Measurements from ENCODE around the gene POLA1. TPM values are rescaled to one million over a fixed set of nuclear protein-coding genes. Genes with fewer than 3 reads are reported as not detected.

POLA1 gene
- total RNA-seq, 4 donors from 2014 or later = 5.7 to 13.9 (median 9.9) TPM

- TF ChIP-seq CTCF (IDR thresholded peaks at IDR 0.05) = no peak
- no peak for ATAC-seq (ENCODE audit: low FRiP score)
- no peak for DNase-seq (ENCODE audit: low spot score)
Observed at GRCh38 chrX:25029288-25029825, 335.6 kb downstream of the POLA1 start.

- DNase-seq (ENCODE audit: low spot score) (no peak), ATAC-seq (ENCODE audit: low FRiP score) (no peak)
Observed at GRCh38 chrX:25034889-25035288, 341.2 kb downstream of the POLA1 start.

GRCh38 chrX:25039036-25039435, 345.3 kb downstream of the POLA1 start:
- ATAC-seq (ENCODE audit: low FRiP score) (no peak), DNase-seq (ENCODE audit: low spot score) (no peak)
- TF ChIP-seq CTCF (IDR thresholded peaks at IDR 0.05) = no peak

More at GRCh38 chrX:25034889-25035288, 341.2 kb downstream of the POLA1 start:
- TF ChIP-seq CTCF (IDR thresholded peaks at IDR 0.05) = no peak

GRCh38 chrX:25043192-25043591, 349.5 kb downstream of the POLA1 start:
- ATAC-seq (ENCODE audit: low FRiP score) (no peak), DNase-seq (ENCODE audit: low spot score) (no peak)
- no peak for TF ChIP-seq CTCF (IDR thresholded peaks at IDR 0.05)

Small RNA genes within 50 kb of the gene (small RNA-seq; reads per million reads assigned to genes)
- not detected for gene SCARNA23

Other genes with a start within 250 kb of the POLA1 start
- gene PDK3, start 228.6 kb upstream of the POLA1 start, total RNA-seq = 10 to 100 TPM; 12.4 to 44.6 (median 16.6) TPM
- under 1 TPM in 1 of 4 donors, not detected in 3; 0.25 TPM for gene PCYT1B, start 46.6 kb upstream of the POLA1 start, total RNA-seq